ENCODE measurements around the gene CD109. TPM values are rescaled to one million over a fixed set of nuclear protein-coding genes. Genes with fewer than 3 reads are reported as not detected.

Gene CD109
- total RNA-seq, 1 donor from 2014 or later, result 3.8 TPM

DNA sequence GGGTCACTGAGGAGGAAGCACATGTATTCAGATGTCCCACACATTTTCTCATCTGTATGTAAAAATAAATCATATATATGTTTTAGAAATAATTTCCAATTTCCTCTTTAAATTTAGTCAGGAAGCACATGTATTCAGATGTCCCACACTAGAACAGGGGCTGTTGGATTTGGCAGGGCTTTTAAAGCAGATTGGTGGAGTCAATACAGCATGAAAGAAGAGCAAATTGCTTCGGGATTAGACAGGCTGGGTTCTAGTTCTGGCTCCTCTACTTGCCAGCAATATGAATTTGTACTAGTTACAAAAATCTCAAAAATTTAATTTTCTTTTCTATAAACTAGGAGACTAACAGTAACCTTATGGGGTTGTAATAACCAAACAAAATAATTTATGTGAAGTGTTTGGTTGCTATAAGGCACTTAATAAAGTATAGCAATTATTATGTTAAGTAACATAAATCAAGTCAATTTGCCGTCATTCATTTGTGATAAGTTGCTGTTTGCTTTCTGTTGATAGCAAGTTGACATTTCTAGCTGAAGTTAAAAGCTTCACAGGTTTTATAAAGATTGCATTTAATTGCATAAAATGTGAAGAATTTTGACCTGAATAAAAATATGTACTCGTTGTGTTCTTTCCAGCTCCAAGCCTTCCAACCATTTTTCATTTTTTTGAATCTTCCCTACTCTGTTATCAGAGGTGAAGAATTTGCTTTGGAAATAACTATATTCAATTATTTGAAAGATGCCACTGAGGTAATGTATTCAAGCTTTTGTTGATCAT lies 88.9 kb downstream of the CD109 start:
- H3K27me3 Mint-ChIP-seq (ENCODE audit: low read depth), result no peaks in the 10 kb centered on the region
- peaks cover 4% of the 10 kb centered on the region for H3K4me1 Mint-ChIP-seq
- H3K9me3 Mint-ChIP-seq, result no peaks in the 10 kb centered on the region
- H3K4me3 Mint-ChIP-seq, result no peak overlapping the region
- TF ChIP-seq, protein P1, sequence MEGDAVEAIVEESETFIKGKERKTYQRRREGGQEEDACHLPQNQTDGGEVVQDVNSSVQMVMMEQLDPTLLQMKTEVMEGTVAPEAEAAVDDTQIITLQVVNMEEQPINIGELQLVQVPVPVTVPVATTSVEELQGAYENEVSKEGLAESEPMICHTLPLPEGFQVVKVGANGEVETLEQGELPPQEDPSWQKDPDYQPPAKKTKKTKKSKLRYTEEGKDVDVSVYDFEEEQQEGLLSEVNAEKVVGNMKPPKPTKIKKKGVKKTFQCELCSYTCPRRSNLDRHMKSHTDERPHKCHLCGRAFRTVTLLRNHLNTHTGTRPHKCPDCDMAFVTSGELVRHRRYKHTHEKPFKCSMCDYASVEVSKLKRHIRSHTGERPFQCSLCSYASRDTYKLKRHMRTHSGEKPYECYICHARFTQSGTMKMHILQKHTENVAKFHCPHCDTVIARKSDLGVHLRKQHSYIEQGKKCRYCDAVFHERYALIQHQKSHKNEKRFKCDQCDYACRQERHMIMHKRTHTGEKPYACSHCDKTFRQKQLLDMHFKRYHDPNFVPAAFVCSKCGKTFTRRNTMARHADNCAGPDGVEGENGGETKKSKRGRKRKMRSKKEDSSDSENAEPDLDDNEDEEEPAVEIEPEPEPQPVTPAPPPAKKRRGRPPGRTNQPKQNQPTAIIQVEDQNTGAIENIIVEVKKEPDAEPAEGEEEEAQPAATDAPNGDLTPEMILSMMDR (IDR thresholded peaks at IDR 0.05; ENCODE audit: unreplicated experiment), result no peak
- H3K27ac Mint-ChIP-seq, result no peak overlapping the region
- DNase-seq (ENCODE audit: low spot score in 2 of 2, unreplicated experiment in 2 of 2), result no peak
- no peaks in the 10 kb centered on the region for H3K36me3 Mint-ChIP-seq

DNA sequence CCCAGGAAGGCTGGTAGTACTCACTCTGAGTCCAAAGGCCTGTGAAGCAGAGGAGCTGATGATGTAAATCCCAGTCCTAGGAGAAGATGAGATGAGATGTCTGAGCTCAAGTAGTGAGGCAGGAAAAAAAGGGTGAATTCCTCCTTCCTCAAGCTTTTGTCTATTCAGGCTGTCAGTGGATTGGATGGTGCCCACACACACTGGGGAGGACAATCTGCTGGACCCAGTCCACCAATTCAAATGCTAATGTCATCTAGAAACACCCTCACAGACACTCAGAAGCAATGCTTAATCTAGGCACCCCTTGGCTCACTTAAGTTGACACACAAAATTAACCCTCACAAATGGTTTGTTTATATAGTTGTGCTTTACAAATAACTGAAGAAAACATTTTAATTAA lies 94.6 kb downstream of the CD109 start:
- TF ChIP-seq, protein P1 (IDR thresholded peaks at IDR 0.05; ENCODE audit: unreplicated experiment), result no peak
- H3K36me3 Mint-ChIP-seq, result no peaks in the 10 kb centered on the region

DNA sequence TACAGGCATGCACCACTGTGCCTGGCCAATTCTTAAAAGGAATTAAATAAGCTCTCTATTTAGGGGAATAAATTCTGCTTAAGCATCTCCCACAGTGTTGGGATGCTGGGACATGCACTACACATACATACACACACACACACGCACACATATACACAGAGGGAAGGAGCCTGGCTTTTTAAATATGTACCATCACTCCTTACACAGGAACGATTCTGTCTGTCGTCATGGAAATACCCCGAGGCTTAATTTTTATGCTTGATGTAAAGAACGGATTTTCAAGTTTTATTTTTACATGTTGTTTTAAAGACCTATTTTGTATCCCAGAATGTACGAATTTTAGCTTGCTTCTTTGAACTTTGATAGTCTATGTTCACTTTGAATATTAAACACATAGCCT lies 95.3 kb downstream of the CD109 start:
- no peaks in the 10 kb centered on the region for H3K4me1 Mint-ChIP-seq
- H3K27me3 Mint-ChIP-seq (ENCODE audit: low read depth), result no peaks in the 10 kb centered on the region
- no peaks in the 10 kb centered on the region for H3K9me3 Mint-ChIP-seq
- no peak overlapping the region for H3K4me3 Mint-ChIP-seq
- TF ChIP-seq, protein P1 (IDR thresholded peaks at IDR 0.05; ENCODE audit: unreplicated experiment), result no peak
- no peak overlapping the region for H3K27ac Mint-ChIP-seq
- no peaks in the 10 kb centered on the region for H3K36me3 Mint-ChIP-seq
- DNase-seq (ENCODE audit: low spot score in 2 of 2, unreplicated experiment in 2 of 2), result no peak

More for the DNA sequence above, 94.6 kb downstream of the CD109 start:
- Mint-ChIP-seq H3K4me3 (no peak overlapping the region), H3K9me3 (no peaks in the 10 kb centered on the region), H3K4me1 (no peaks in the 10 kb centered on the region), H3K27ac (no peak overlapping the region), H3K27me3 (ENCODE audit: low read depth) (no peaks in the 10 kb centered on the region)
- no peak for DNase-seq (ENCODE audit: low spot score in 2 of 2, unreplicated experiment in 2 of 2)

DNA sequence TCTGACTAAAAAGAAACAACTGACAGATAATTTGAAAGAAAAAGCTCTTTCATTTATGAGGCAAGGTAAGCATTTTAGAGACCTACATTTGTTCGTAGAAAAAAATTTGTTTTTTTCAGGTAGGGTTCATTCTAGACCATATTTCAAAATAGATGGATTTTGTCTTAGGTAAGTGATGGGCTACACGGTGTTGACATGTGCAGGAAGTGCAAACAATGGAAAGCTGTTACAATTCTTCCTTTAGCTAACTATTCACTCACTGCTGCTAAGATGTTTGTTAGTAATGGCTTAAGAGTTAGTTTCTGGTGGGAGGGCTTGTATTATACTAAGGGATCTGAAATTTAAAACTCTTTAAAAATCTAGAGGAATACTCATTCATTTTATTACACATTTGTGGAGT lies 96.7 kb downstream of the CD109 start:
- no peak overlapping the region for H3K4me3 Mint-ChIP-seq
- TF ChIP-seq, protein P1 (IDR thresholded peaks at IDR 0.05; ENCODE audit: unreplicated experiment), result no peak
- DNase-seq (ENCODE audit: low spot score in 2 of 2, unreplicated experiment in 2 of 2), result no peak
- H3K27ac Mint-ChIP-seq, result no peak overlapping the region
- H3K36me3 Mint-ChIP-seq, result no peaks in the 10 kb centered on the region
- H3K4me1 Mint-ChIP-seq, result no peaks in the 10 kb centered on the region
- H3K27me3 Mint-ChIP-seq (ENCODE audit: low read depth), result no peaks in the 10 kb centered on the region
- no peaks in the 10 kb centered on the region for H3K9me3 Mint-ChIP-seq

DNA sequence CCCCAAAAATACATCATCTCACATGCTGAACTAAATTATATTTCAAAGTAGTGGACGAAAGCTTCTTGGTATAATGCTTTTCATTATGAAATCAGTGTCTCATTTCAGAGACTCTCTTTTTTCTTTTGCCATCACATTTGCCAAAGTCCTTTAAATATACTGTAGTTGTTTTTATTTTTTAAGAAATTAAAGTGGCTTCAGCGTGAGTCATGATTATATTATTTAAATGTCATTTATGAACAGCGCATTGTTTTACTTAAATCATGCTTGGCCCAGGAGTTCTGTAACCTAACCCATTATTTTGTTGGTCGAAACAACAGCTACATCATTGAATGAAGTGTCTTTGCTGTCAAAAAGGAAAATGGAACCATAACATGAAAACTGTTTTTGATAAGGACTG lies 100.9 kb downstream of the CD109 start:
- no peaks in the 10 kb centered on the region for H3K36me3 Mint-ChIP-seq
- no peak overlapping the region for H3K4me3 Mint-ChIP-seq
- H3K27ac Mint-ChIP-seq, result no peak overlapping the region
- TF ChIP-seq, protein P1 (IDR thresholded peaks at IDR 0.05; ENCODE audit: unreplicated experiment), result no peak
- H3K27me3 Mint-ChIP-seq (ENCODE audit: low read depth), result no peaks in the 10 kb centered on the region
- H3K4me1 Mint-ChIP-seq, result no peaks in the 10 kb centered on the region
- H3K9me3 Mint-ChIP-seq, result peaks cover 13% of the 10 kb centered on the region
- no peak for DNase-seq (ENCODE audit: low spot score in 2 of 2, unreplicated experiment in 2 of 2)

All from mesothelial cell of epicardium (in vitro differentiated cells).